Globus pallidus (tissue), 1 donor: Measurements from ENCODE around the gene SLC31A1.
"Not testable (repeated sequence)": the region's sequence is repeated elsewhere in the genome, so short reads cannot be mapped to it uniquely, and the experiment has no call there.

ENCODE experiments used
- DNase-seq: peaks from one replicate; pipeline ENCODE4 v3.0.0-alpha.2; 2015; ENCODE audit warnings: low spot score

SLC31A1 gene

DNA sequence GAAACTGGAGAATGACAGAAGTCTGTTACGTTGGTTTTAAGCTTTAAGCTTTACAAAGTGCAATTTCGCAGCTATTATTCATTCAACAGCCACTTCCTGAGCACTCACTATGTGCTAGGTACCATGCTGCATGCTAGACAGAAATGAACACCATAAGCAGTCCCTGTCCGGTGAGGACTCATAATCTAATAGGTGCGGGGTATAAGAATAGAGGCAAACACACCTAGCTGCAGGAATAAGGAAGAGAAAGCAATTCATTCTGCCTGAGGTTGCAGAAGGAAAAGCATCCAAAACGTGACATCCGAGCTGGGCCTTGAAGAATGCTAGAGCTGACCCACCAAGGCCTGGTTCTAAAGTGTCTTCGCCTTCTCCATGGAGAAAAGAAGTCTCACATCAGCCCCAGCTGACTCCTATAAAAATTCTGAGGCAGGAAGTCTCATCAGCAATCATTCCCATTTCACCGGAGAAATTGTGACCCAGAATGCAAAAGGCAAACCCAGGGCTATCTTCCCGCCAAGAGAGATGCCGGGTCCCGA is 809 bp upstream of the SLC31A1 start:
- DNase-seq = no peak

DNA sequence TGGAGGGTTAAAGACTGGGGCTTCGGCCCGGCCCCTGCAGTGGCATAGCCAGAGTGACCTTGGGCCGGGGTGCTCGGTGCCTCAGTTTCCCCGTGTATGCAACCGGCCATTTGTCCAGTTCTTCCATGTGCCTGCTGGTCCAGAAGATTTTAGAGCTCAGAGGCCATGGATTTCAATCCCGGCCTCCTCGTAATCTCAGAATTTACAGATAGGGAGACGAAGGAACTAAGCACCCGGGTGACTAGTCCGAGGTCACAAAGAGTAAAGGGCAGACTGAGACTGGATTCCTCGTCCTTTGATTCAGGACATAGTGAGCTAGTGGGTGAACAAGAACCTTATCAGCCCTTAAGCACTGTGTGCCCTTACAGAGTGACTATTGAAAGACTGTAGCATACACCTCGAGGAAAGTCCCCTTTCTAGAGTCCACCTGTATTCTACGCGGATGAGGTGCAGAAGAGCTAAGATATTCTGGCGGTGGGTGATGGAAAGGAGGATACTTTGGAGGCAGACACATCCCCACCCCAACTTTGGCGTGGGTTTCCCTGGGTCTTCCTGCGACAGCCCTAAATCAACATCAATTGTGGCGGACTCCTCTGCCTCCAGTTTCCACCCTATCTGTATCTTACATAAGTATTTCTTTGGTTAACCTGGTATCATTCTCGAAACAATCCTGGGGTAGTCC is 597 bp downstream of the SLC31A1 start:
- no peak for DNase-seq

DNA sequence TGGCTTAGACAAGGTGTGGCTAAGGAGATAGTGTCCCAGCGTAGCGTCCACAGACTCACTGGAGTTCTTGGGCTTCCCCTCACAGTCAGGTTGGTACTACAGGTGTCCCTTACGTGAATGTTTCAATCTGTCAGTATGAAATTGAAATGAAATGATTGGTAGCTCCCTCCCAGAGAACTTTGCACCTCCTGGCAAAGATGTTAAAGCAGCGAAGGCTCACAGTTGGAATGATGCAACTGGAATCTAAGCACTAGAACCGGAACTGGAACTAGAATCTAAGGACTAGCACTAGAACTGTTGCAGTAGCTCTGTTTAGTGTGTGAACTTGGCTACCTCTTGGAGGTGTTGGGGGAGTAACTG is 1.1 kb downstream of the SLC31A1 start:
- no peak for DNase-seq

DNA sequence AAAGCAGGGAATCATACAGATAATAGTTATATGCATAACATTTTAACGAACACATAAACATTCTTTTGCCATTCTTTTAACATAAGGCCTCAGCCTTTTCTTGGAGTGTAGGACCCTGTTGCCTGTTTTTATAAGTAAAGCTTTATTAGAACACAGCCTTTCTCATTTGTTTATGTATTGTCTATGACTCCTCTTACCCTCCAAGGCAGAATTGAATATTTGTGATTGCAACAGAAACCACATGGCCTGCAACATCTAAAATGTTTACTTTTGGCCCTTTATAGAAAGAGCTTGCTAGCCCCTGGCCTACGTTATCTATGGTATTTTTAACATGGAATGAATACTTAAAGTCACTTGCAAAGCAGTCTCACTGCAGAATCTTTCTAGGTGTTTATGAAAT is 2.6 kb downstream of the SLC31A1 start:
- DNase-seq = no peak

DNA sequence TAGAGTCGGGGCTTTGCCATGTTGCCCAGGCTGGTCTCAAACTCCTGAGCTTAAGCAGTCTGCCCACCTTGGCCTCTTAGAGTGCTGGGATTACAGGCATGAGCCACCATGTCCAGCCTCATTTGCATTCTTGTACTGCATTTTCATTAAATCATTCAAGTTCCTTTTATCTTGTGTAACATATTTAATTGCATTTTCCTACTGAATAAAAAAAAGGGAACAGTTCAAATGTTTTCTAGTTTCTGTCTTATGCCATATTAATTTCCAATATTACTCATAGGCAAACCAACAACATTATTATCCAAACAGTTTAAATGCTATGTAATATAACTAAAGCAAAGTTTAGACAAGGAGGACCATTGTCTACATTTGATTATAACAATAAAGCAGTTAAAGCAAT is 6.1 kb downstream of the SLC31A1 start:
- no peak for DNase-seq

DNA sequence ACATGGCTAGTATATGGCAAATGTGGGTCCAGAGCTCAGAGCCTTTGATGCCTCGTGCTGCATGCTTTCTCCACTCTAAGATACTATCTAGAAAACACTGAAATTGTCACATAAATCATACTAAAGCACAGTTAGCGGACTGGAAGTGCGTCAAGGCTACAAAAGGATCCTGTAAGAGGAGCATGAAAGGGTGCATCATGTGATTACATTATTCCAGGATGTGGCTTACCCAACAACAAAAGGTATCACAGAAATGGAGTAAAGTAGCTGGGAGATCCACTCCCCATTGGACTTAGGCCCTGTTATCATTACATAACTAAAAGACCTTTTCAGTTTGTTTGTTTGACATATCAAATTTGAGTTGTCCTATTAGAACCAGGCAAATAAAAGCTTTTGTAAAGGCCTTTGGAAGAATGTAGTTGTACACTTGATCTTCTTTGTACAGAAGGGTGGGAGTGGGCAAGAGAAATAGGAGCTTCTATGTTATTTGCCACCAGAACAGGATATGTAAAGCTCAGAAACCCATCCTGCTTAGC is 6.9 kb downstream of the SLC31A1 start:
- DNase-seq = no peak

DNA sequence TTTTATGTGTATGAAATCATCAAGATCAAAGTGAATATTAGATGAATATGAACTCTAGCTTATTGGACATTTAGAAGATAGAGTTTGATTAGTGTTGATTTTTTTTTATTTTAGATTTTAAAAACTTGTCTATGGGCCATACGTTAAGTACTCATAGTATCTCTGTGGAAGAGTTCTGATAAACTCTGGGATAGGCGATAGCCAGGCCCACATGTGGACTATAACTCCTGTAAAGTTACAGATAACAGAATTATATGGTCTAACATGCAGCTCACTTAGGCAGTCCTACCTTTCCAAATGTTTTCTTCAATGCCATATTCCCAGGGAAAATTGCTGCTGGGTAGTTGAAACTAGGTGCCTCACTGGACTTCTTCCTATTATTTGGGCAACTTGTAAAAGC is 10.4 kb downstream of the SLC31A1 start:
- DNase-seq = no peak

DNA sequence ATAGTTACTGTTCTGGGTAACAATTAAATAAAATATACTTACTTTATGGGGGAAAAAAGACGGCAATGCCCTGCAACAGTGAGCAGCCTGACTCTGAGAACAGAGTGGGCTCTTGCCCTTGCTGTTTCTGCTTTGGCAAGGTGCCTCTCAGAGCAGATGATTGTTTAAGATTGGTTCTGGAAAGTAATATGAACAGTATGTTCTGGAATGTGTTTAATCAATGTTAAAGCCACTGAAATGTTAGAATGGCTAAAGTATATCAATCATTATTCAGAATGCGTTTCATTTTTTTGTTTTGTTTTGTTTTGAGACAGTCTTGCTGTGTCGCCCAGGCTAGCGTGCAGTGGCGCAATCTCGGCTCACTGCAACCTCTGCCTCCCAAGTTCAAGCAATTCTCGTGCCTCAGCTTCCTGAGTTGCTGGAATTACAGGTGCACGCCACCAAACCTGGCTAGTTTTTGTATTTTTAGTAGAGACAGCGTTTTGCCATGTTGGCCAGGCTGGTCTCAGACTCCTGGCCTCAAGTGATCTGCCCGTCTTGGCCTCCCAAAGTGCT is 14.4 kb downstream of the SLC31A1 start:
- not testable (repeated sequence) for DNase-seq

DNA sequence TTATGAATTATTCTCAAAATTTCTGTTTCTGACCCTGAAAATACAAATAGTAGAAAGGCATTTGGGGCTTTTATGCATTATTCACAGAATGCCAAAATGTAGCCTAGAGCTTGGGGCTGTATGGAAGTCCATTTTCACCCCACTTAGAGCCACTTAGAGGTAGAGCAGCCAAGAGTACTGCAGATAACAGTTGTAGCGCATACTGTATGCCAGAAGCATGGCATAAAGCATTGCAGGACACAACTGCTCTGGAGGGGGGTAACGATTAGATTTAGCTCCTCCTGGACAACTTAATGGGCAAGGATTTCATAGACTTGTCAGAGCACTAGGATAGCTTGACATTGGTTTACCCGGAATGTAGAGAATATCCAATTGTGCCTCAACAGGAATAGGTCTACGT is 15.7 kb downstream of the SLC31A1 start:
- DNase-seq = no peak

DNA sequence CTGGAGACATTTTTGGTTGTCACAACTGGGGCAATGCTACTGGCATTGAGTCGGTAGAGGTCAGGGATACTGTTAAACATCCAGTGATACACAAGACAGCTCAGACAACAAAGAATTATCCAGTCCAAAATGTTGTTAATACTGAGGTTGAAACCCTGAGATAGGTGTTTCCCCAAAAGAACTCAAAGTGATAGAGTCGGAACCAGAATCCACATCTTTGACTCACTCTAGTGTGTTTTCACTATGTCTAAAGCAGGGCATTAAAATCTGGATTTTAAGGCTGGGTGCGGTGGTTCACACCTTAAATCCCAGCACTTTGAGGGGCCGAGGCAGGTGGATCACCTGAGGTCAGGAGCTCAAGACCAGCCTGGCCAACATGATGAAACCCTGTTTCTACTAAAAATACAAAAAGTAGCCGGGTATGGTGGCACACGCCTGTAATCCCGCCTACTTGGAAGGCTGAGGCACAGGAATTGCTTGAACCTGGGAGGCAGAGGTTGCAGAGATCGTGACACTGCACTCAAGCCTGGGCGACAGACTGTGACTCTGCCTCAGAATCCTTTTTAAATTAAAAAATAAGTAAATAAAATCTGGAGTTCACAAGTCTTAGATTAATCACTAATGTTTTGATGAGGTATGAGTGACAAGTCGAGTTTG is 17.0 kb downstream of the SLC31A1 start:
- no peak for DNase-seq

DNA sequence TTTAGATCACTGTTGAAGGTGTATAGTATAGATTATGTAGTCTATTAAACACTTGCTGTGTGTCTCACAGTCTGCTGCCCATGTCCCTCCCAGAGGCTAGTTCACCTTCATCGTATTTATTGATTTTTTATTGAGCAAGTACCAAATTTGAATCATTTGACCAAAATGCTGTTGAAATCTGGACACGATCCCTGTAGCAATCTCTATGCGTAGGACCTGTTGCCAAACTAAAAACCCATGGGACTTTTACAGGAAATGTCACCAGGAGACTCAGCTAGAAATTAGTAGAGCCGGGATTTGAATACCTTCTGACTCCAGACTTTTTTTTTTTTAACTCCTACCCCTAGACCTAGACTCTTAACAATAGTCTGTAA is 17.5 kb downstream of the SLC31A1 start:
- no peak for DNase-seq

DNA sequence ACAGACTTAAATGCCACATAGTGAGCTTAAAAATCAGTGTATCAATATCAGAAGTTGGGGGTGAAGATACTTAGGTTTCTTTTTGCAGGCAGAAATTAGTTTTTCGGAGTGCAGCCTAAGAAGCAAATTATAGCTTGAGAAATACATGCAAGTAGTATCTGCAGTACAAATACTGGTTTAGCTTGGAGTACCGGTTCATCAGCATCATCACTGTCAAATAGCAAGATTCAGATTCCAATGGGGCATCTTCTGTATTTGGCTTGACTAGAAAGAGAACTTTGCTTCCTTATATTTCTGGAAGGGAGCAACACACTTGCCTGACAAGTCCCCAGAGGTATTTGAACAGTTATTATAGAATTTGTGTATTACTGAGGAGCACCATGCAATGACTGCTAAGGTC is 19.8 kb downstream of the SLC31A1 start:
- no peak for DNase-seq

DNA sequence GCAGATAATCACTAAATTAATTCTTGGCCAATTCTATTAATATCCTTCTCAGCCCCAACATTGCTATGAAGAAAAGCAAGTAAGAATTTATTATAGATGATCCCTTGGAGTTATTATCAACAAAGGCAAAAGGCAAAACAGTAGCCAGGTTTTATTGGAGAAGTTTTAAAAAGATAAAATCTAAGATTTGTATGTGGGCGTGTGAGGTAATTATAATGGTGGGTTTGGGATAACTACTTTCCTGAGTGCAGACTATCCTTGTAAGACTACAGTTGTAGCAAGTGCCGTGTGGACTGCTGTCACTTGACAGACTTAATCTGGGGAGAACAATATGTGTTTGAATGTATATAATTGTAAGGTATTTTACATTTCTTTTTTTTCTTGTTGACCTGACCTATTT is 23.2 kb downstream of the SLC31A1 start:
- no peak for DNase-seq

DNA sequence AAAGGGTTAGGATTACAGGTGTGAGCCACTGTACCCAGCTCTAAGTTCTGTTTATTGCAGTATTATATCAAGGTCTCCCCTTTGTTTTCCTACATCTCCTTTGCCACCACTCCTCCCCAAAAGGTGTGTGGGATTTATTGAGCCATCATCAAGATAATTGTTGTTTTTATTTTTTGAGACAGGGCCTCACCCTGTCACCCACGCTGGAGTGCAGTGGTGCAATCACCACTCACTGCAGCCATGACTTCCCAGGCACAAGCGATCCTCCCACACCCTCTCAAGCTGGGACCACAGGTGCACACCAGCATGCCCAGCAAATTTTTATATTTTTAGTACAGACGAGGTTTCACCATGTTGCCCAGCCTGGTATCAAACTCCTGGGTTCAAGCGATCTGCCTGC is 24.6 kb downstream of the SLC31A1 start:
- DNase-seq = no peak

DNA sequence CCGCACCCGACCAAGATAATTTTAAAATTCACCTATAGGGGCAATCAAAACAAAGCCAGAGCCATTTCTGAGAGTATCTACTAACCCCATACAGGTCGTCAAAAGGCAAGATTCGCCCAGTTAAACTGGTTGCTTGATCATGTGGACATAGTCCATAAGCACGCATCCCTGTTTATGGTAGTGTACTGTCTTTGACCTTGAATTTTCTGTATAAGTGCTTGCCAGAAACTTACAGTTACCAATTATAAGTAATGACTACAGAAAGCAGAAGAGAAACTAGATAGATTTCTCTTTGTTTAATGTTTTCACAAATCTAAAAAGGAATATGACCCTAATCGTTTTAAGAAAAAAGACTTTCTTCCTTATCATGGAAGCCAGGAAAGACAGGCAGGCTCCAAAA is 25.6 kb downstream of the SLC31A1 start:
- no peak for DNase-seq

DNA sequence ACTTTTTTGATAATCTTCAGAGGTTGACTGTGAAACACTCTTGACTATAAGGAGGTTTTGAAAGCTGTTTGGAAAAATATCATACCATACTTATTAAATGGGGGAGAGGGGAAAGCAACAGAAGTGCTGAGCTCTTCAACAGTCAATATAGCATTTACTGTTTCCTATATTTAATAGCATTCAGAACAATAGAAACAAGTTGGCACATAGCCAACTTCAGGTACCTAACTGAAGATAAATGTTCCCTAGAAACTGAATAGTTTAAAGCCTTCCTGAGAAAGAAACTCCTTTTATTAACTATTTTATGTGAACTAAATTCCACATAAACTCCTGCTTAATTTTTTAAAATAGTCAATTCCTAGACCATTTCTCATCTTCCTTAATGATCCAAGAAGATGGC is 26.3 kb downstream of the SLC31A1 start:
- no peak for DNase-seq

DNA sequence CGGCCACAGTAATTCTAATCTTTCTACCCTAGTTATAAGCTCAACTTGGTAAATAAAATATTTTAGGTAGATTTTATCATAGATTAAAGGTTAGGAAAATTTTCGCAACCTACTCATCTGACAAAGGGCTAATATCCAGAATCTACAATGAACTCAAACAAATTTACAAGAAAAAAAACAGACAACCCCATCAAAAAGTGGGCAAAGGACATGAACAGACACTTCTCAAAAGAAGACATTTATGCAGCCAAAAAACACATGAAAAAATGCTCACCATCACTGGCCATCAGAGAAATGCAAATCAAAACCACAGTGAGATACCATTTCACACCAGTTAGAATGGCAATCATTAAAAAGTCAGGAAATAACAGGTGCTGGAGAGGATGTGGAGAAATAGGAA is 28.3 kb downstream of the SLC31A1 start:
- not testable (repeated sequence) for DNase-seq

DNA sequence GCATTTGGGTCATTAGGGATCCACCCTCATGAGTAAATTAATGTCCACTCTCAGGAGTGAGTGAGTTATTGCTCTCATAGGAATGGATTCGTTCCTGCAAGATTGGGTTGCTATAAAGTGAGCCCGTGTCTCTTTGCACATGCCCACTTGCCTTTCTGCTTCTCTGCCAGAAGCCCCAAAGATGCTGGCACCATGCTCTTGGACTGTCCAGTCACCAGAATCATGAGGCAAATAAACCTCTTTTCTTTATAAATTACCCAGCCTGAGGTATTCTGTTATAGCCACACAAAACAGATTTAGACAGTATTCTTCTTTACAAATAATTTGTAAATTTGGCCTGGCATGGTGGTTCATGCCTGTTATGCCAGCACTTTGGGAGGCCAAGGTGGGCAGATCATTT is 29.5 kb downstream of the SLC31A1 start:
- no peak for DNase-seq

DNA sequence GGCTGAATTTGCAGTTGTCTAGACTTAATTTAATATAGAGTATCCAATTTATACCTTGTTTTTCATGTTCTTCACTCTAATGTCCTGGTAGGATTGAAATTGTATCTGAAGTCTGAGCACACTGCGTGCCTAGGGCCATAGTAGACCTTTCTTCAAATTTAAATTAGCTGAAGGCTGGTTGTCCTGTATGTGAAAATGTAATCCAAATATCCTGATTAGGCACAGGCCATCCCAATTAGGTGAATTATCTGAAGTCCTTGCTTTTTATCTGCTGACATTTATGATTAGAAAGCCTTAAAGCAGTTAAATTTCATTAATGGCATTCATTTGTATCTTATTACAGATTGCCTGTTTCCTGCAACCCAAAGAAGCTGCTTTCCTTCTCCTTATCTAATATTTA is 33.6 kb downstream of the SLC31A1 start:
- DNase-seq = no peak

DNA sequence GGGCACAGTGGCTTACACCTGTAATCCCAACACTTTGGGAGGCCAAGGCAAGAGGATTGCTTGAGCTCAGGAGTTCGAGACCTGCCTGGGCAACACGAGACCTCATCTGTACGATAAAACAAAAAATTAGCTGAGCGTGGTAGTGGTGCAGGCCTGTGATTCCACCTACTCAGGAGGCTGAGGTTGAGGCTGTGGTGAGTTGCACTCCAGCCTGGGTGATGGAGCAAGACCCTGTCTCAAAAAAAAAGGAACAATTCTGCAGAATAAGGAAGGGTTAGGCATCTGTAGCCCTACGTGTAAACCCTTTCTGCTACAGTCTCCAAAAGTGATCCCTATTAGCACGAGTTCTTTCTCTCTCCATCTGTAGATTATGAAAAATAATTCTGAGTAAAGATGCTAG is 34.1 kb downstream of the SLC31A1 start:
- DNase-seq = no peak

DNA sequence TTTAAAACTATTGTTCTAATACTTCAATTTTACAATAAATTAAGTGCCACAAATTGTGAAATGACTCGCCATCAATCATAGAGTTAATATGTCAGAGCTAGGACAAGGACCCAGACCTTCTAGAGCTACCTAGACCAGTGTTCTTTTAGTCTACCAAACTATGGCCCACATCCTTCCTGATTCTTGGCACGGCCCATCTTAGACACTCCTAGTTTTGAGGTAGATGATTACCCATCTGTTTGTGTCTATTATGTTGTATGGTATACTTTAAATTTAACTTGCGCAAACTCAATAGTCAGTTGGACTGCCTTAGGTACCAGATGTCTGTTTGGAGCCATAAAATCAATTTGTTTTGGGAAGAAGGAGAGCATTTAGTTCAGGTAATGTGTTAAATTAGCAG is 36.5 kb downstream of the SLC31A1 start:
- no peak for DNase-seq

DNA sequence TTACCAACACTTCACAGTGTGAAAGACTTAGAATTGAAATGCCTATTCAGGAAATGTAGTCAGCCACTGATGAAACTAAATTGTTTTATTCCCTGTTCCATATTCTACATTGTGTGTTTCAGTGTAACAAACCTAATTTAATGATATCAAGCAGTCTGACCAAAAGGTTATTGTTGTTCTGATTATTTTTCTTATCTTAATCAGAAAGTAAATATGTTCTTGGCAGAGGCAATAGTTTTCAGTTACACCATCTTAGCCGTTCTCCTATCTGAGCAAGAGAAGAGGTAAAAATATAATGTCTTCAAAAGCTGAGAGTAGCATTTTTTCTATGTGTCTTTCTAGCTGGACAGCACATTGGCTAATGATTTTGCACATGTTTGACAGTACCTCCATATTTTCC is 36.9 kb downstream of the SLC31A1 start:
- DNase-seq = no peak

DNA sequence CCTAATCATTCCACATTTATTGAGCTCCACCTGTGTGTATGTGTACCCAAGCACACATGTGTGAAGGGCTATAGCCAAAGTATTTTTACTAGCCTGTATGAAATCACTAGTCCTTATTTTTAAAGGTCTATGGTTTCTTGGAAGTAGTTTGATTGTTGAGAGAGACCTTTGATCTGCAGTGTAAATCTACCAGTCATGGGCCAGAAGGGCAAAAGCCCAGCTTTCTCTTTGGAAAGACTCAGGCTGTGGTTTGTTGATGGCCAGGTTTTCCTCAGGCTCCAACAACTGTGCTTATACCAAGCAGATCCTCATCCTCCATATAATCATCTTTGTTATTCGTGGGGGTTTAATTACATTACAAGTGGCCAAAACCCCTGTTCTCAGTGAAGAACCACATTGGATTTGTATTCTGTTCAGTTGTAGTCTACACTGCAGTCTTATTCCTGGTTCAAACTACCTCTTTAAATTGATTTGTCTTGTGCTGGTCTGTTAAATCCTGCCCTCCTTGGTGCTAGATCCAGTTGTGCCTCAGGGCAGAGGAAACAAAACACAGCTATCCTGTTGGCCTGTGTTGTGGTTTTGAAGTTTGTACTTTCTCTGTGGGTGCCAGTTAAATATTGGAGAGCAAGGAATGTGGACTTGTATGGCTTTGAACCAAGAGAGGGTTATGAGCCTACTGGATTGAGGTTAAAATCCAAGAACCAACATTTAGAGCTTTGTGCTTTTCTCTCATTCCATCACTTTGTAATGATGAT is 40.8 kb downstream of the SLC31A1 start:
- no peak for DNase-seq
